ENCODE data around the gene GCNT2. TPM values are rescaled to one million over a fixed set of nuclear protein-coding genes. Genes with fewer than 3 reads are reported as not detected.

The GCNT2 gene
- total and polyA plus RNA-seq, 2 of the 8 experiments (the other 6 are each of a cell fraction or from before 2014, with no cell fraction given): 19.3 to 52.5 TPM

- TF ChIP-seq CTBP2 (IDR thresholded peaks at IDR 0.05; ENCODE audit: borderline replicate concordance, insufficient read depth, insufficient read length, low read length): no peak
- TF ChIP-seq FOSL1 (IDR thresholded peaks at IDR 0.05; ENCODE audit: insufficient read depth, low read depth, low read length): no peak
- TF ChIP-seq CBX8 (IDR thresholded peaks at IDR 0.05; ENCODE audit: borderline replicate concordance, low read depth, low read length): no peak
- TF ChIP-seq CEBPB (IDR thresholded peaks at IDR 0.05; ENCODE audit: low read depth, low read length): no peak
- no peak for TF ChIP-seq RNF2 (IDR thresholded peaks at IDR 0.05; ENCODE audit: borderline replicate concordance, low read depth, low read length, missing control alignments, poor library complexity, severe bottlenecking)
Measured at GRCh38 chr6:10609038-10609437, 87.9 kb downstream of the GCNT2 start (continued).
